Activated T-cell treated with anti-CD3 and anti-CD28 coated beads, Interleukin-2, amount 50 U/mL, for 1 hour (primary cell): ENCODE results near the gene VMAC.
"Not testable (repeated sequence)": the region's sequence is repeated elsewhere in the genome, so short reads cannot be mapped to it uniquely, and the experiment has no call there.

Experiments
- DNase-seq: peaks from one replicate; pipeline ENCODE4 v3.0.0-alpha.2; 2020

VMAC gene

DNA sequence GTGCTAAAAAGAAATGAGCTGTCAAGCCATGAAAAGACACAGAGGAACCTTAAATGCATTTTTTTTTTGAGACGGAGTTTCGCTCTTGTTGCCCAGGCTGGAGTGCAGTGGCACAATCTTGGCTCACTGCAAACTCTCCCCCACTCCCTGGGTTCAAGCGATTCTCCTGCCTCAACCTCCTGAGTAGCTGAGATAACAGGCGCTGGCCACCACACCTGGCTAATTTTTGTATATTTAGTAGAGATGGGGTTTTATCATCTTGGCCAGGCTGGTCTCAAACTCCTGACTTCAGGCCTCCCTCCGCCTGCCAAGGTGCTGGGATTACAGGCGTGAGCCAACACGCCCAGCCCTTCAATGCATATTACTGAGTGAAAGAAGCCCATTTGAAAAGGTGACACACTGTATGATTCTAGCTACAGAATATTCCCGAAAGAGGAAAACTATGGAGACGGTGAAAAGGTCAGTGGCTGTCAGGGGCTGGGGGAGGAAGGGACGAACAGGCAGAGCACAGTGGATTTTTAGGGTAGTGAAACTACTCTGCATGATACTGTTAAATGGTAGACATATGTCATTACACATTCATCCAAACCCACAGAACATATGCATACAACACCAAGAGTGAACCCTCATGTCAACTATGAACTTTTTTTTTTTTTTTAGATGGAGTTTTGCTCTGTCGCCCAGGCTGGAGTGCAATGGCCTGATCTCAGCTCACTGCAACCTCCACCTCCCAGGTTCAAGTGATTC lies 20.4 kb upstream of the VMAC start:
- not testable (repeated sequence) for DNase-seq

DNA sequence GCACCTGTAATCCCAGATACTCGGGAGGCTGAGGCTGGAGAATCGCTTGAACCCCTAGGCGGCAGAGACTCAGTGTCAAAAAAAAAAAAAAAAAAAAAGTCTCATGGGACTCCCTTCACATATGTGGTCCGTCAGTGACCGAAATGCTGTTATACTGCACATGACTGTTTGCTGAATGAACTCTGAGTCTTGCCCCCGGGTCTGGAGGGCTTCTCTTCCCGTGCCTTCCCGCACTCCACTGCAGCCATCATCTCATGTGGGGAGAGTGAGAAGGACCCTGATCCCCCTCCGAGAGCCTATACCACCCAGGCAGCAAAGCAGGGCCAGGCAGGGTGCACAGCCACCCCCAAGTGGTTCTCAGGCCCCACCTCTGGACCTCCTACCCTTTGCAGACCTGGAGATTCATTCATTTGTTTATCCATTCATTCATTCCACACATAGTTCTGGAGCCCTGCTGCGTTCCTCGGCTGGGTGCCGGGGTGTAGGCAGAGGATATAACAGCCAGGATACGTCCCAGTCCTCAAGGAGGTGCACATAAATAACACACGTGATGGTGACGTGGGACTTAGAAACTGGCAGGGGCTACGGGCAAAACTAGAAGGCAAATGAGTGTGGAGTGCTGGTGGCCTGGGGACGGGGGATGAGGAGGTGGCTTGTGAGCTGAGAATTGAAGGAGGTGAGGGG lies 15.2 kb upstream of the VMAC start:
- DNase-seq: no peak

DNA sequence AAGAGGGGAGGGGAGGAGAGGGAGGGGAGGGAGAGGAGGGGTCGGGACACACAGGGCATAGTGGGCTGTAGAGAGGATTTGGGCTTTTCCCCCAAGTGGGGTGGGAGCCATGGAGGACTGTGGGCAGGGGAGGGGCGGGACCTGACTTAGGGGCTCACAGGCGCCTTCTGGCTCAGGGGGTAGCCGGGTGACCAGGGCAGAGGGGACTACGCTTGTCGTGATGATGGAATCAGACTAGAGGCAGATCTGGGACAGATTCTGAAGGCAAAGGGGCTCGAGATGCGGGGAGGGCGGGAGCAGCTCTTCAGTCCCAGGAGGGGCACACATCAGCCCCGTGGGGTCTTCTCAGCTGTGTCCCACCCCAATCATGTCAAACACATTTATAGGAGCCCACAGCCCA lies 14.6 kb upstream of the VMAC start:
- DNase-seq: no peak

DNA sequence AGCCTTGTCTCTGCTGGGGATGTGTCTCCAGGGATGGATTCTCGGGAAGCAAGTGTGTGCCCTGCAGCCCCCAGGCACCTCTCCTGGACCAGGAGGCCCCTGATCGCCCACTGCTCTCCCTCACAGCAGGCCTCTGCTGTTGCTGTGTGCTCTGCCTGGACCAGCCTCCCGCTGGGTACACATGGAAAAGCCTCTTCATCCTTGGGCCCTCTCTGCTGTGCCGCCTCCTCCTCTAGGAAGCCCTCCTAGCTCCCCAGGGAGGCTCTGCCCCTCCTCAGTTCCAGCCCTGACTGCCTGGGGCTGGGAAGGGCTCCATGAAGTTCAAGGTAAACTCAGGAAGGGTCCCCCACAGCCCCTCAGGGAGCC lies 13.1 kb upstream of the VMAC start:
- no peak for DNase-seq

DNA sequence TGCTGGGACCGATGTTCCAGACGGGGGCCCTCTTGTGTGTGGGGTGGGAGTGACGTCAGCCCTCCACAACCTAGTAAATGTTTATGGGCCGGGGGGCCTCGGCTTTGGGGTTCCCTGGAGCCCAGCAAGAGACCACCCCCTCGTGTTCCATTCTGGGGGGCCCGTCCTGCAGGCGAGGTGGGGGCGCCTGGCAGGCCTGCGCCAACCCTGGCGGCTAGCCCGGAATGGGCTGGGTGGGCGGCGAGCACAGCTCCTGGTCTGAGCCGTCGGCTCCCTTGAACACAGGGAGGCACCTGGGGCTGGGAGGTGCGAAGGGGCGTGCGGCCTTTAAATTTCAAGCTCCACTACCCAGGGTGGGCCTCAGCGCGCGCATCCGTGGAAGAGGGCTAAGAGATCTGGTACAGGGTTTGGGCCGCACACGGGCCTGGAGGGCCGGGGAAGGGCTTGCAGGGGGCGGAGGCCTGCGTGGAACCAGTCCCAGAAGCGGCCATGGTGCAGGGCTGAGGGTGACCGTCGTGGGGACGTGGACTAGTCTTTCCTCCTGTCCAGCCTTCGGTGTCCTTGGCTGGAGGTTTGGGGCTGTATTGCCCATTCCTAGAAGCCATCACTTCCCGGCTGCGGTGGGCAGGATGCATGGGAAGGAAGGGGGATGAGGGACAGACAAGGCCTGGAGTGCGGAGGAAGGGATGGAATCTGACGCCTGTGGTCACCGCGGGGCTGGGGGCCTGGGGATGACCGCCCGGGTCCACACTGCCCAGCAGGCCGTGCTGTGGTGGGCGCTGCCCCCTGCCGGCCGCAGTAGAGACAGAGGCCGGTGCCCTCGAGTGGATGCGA lies 12.5 kb upstream of the VMAC start:
- DNase-seq: peak; percentile 41

DNA sequence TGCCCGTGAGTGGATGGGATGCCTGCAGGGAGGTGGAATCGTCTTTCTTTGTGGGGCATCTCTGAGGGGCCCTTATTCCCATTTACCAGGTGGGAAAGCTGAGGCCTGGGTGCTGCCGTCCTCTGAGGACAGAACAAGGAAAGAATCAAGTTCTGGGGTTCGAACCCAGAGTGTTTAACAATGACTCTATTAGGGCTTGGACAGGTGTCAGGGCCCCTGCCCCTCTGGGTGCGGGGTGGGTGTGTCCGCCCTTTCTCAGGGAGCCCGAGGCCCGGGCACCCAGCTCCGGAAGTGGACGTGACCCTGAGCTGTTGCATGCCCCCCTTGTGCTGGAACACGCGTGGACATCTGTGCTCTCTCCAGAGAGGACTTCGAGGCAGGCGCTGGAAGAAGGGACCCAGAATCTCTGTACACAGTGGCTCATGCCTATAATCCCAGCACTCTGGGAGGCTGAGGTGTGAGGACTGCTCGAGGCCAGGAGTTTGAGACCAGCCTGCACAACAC lies 11.8 kb upstream of the VMAC start:
- DNase-seq: no peak

DNA sequence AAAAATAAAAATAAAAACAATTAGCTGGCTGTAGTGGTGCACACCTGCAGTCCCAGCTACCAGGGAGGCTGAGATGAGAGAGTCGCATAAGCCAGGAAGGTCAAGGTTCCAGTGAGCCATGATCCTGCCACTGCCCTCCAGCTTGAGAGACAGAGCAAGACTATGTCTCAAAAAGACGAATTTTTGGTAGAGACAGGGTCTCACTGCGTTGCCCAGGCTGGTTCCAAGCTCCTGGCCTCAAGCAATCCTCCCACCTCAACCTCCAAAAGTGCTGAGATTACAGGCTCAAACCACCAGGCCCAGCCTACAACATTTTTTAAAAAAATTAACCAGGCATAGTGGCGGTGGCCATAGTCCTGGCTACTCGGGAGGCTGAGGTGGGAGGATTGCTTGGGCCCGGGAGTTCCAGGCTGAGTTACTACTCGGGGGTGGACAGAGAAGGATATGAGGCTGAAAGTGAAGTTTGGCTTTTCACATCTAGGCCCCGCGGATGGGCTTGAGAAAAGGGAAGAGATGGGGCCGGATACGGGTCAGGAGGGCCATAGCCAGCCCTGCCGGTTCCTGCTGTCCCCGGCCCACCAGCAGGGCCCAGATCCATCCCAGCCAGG lies 11.3 kb upstream of the VMAC start:
- no peak for DNase-seq

DNA sequence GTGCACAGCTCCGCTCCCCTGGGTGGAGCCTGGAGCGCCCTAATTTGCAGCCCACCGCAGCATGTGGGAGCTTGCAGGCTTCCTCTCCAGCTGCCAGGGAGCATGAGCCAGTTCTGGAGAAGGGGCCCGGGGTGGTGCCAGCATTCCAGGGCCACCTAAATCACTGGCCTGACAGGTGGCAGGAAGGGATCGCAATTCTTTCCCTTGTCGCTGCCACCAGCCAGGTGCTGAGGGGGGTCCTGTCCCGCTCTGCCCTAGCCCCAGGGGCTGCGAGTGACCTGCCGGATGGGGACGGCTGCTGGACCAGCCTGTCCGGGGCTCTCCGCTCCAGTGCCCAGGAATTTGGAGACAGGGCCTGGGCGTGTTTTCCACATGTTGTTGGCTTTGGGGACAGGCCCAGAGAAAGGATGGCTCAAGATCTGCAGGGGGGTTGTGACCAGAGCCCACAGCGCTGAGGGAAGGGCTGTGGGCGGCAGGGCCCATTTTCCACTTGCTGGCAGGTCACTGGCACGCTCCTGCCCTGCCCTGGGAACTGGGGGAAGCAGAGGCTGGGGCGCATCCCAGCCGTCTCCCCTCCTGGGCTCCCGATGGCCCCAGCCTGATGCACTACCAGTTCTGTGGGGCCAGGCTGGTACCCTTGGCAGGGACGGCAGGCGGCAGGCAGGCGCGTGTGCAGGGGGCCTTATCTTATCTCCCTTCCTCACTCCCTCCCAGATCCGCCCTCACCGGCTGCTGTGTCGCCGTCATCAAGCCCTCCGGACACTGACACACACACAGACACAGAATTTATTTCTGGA lies 10.6 kb upstream of the VMAC start:
- no peak for DNase-seq

DNA sequence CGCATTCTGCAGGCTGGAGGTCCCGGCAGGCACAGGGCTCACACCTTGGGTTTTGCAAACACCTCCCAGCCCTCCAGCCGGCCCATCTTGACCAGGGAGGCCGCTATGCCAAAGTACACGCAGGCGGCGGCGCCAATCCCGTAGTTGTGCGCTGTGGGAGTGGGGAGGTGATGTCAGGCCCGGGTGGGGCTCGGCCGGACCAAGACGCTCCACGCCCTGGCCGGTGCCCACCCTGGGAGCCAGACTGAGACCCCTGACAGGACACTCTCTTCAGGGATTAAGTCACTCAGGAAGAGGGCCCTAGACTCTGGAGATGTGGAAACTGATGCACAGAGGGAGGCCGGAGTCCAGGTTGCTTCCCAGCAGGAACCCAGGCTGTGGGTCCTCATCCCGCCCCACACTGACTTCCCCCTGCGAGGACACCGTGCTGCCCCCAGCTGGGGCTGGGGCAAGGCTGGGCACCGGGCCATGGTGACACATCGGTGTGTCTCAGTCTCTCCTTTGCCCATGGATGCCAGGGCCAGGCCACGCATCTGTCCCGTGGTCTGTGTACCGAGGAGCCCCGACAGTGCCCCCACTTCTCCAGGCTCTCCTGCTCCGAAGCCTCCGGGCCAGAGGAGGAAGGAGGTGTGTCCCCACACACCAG lies 9.8 kb upstream of the VMAC start:
- DNase-seq: no peak

DNA sequence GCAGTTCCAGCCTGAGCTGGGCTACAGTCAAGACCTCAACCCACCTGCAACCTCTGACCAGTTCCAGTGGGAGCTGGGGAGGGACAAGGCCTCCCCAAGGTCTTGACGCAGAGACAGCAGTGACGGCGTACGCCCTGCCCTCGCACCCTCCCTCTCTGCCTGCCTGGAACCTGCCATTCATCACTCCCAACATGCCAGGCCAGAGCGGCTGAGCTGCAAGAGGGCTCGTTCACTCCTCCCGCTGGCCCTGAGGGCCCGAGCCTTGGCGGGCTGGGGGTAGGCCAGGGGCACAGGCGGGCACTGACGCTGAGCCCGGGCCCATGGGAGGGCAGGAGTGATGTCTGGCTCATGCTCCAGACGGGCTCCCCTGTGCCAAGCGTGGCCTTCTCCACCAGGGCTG lies 9.3 kb upstream of the VMAC start:
- no peak for DNase-seq

DNA sequence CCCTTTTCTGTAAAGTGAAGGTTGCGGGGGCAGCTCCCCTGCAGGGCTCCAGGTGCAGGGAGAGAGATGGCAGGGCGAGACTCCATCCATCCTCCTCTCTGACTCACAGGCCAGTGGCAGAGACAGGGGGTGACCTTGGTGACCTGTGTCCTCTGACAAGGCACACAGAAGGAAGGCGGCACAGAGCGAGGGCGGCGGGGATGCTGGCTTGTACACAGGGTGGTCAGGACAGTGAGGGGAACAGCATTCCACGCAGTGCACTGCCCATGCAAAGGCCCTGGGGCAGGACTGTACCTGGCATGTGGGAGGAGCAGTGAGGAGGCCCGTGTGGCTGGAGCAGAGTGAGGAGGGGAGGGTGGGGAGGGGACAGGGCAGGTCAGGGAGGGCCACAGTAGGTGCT lies 8.8 kb upstream of the VMAC start:
- no peak for DNase-seq

DNA sequence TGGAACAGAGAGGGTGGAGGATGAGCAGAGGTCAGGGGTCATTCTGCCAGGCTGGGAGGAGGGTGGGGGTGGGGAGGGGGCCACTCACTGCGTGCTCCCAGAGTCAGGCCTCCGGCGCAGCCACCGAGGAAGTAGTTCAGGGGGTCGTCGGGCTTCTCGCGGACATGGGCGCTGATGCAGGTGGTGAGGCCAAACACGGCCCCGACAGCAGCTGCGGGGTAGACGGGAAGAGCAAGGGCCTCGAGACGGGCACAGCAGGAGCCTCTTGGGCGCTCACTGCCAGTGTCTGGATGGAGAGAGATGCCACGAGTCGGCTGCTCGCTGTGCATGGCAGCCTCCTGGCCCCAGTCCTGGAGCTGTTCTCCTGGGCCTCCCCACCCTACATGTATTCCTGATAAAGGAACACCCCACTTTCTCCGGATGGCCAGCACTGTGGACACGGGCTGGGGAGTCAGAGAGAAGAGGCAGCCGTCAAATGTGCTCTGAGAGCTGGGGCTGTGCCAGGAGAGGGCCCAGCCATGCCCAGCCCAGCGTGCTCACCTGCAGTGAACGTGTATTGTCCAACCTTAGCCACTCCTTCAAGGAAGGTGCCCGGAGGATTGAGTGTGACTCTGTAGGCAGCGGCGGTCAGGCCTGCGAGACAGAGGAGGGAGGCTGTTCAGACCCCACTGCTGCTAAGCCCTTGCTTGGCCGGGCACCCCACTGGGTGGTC lies 8.2 kb upstream of the VMAC start:
- DNase-seq: no peak

DNA sequence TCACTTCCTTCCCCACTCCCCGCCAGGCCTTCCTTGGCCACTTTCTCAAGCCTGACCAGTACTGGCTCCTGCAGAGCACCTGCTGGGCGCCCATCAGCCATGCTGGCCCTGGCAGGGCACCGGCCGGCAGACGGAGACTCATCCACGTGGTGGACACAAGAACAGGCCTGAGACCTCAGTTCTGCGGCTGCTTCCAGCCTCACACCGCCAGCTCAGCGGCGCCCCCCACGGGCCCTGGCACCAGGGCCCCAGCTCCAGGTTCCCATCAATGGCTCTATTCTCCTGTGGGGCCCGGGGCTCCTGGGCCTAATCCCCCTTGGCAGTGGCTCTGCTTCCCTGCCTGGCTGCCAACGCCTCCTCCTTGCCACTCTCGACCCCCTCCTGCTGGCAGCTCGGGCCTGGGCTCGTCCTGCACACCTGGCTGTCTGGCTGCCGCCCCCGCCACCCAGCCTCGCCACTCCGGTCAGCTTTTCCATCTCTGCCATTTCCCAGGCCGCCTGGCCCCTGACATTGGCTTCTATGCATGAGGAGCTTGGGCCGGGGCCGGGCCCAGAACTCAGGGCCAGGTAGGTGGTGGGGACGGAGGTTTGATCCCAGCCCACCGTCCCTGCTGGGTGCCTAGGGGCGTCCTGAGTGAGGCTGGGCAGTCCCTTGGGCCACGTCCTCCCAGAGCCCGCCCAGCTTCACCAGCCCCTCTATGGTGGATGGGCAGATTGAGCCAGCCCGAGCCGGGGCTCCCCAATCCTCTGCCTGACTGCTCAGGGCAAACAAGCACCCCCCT lies 7.3 kb upstream of the VMAC start:
- DNase-seq: no peak

DNA sequence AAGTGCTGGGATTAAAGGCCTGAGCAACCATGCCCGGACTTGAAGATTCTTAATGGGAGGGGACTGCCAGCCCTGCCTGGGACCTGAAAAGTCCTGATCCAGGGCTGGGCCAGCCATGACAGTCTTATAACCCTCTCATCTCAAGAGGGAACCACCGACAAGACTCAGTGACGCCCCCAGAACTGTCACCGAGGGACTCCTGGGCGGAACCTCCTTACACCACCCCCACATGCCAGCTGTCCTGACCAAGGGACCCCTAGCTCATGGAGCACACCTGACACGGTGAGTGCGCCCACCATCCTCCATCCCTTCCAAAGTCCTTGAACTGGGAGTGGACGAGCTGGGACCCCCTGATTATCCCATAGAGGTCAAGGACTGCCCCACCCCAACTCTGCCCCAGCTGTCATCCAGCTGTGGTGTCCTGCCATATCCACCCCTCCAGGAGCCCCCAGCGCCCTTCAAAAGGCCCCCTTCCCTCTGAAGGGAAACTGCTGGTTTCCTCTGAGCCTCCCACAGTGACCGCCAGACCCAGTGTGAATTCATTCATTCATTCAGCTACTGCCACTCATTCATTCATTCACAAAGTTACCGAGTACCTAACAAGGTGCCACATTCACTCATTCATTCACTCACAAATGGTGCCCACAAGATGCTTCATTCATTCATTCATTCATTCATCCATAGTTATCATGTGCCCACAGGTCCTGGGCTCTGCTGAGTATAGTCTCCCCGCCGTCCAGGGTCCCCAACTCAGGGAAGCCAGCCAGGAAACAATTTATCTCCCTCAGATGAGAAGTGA lies 4.7 kb upstream of the VMAC start:
- DNase-seq: no peak

DNA sequence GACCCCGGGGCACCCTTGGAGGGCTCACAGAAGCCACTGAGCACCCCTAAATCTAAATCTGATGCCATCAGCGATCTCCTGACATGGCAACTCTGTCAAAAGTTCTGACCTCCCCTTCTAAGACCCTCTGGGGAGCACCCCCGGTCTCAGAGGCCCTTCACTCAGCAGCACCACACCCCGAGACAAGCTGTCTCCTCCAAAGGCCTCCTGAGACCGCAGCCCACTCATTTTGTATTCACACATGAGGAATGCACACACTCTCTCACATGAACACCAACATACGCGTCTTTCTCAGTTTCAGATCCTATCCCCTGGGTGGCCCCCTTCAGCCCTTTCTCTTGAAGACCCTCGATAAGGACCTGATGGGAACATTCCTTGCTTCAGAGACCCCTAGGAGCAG lies 3.7 kb upstream of the VMAC start:
- no peak for DNase-seq

DNA sequence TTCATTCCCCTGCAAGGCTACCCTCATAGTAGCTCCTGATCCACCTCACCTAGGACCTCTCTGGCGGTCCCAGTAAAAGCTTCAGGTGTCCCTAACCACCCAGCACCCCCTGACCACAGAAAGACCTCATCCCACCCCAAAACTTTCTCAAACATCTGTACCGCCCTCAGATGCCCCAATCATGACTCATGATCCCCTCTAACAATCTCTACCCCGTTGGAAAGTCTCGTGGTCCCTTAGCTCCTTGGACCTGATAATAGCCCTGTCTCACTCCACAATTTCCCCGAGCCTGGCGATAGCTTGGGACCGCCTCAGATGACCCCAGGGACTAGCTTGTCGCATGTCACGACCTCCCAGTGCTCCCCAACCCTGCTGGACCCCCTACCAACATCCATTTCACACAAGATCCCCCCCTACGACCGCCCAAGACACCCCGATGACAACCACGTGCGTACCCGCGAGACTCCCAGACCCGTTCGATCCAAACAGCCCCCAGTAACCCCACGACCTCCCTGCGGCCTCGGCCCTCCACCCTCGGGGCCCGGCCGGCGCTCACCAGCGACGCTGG lies 1.5 kb upstream of the VMAC start:
- DNase-seq: no peak

DNA sequence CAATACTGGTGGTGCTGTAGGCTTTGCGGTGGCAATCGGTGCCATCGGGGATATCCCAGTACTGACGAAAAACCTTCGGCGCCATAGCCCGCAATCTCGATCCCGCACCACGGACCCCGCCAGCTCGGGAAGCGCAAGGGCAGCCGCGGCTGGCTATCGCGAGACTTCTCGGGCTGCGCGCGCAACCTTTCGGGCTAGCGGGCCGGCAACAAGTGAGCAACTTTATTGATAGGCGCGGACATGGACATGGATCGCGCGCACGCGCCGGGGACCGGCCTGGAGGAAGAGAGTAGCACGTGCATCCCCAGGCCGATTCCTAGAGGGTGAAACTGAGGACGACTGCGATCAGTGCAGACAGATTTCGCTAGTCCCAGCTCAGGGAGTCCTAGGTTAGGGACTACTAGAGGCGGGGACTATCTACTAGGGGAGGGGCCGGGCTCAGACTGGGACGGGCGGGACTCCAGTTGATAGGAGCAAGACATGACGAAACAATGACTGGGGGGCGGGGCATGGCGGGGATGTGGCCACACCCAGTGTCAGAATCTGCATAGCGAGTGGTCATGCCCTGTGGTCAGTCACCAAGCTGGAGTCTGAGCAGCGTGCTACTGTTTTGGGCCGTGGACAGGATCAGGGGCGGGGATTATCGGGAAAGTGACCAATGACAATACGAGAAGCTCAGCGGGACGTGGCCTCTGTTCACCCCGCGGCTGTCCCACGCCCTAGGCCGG lies 884 bp upstream of the VMAC start, which contains the start of gene NDUFA11:
TSS of gene NDUFA11 (minus strand) at position 167 of the 728 bp plus-strand sequence. CDS start at position 85, 82 bp downstream.
- peak; percentile 97 for DNase-seq

DNA sequence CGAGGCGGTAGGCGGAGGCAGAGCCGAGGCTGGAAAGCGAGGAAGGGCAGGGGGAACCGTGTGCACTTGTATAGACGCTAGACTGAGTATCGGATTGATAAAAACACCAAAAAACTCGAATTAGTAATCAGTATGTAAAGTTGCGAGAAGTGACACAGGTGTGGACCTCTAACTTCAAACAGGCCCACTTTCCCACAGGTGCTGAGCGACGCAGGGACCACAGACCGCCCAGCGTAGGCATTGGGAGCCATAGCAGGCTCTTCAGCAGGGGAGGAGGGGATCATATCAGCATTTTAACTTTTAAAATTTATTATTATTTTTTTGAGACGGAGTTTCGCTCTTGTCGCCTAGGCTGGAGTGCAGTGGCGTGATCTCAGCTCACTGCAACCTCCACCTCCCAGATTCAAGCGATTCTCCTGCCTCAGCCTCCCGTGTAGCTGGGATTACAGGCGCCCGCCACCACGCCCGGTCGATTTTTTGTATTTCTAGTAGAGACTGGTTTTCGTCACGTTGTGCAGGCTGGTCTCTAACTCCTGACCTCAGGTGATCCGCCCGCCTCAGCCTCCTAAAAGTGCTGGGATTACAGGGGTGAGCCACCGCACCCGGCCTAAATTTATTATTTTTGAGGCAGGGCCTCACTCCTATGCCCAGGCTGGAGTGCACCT lies 574 bp downstream of the VMAC start:
- DNase-seq: no peak
